Cardiac septum (tissue), 1 donor: Measurements from ENCODE around the gene SEMA5A. TPM values are rescaled to one million over a fixed set of nuclear protein-coding genes. Genes with fewer than 3 reads are reported as not detected.

Source experiments
- DNase-seq: peaks from one replicate; pipeline ENCODE4 v3.0.0-alpha.2; 2020; ENCODE audit warnings: low spot score
- intact Hi-C: fragments of 100-400 bp; cut with DNase I; formaldehyde crosslinking; loops from one replicate; pipeline ENCODE4 v1.14.0; 2022
- total RNA-seq: library from RNA; stranded (reverse); fragmentation: NEBNext Ultra II Directional; extraction: Animal tissue kit (Norgen Biotek cat#: 25700); gene quantifications from one replicate; pipeline ENCODE4 v1.2.1, GENCODE V29; 2021
- donor health status: DM: no; HTN: no; CAD: no.

SEMA5A gene
- total RNA-seq, 1 donor from 2014 or later, result 75.8 TPM

DNA sequence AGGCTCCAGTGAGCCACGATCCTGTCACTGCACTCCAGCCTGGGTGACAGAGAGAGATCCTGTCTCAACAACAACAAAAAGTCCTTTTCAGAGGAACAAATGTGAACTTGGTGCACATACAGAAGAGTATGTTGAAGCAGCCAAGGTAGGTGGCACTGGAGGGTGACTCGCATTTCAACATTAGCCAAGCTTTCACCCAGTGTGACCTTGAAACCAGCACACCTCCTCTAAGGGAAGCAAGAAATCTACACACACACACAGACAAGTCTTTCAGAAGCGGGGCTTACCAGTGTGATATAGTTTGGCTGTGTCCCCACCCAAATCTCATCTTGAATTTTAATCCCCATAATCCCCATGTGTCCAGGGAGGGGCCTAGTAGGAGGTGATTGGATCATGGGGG, 225.2 kb downstream of the SEMA5A start:
- intact Hi-C loops, result no loop called here

GRCh38 chr5:9318031-9318430, 227.8 kb downstream of the SEMA5A start:
- DNase-seq, result no peak
- intact Hi-C loops, result no loop called here

More for the DNA sequence above, 225.2 kb downstream of the SEMA5A start:
- no peak for DNase-seq

GRCh38 chr5:9316733-9317132, 229.1 kb downstream of the SEMA5A start:
- intact Hi-C loops, result no loop called here
- DNase-seq, result no peak

GRCh38 chr5:9316041-9316440, 229.8 kb downstream of the SEMA5A start:
- intact Hi-C loops, result no loop called here
- DNase-seq, result no peak

GRCh38 chr5:9314558-9314957, 231.3 kb downstream of the SEMA5A start:
- DNase-seq, result no peak

DNA sequence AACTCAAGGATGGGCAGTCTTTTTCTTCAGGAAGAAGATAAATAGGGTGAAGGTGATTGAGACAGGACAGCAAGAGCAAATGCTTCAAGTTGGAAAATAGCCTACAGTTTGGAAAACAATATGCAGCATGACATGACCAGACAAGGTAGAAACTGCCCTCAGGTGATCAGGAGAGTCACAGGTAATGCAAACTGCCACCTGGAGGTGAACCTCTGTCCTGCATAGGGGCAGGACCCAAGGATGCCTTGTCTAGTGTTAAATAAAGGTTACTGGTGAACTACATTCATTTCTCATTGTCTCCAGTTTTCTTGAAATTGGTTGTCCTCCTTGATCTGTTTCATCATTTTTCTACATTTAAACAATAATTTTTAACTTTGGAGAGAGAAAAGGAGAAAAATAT, 232.1 kb downstream of the SEMA5A start:
- intact Hi-C loops, result no loop called here
- DNase-seq, result no peak

More at GRCh38 chr5:9314558-9314957, 231.3 kb downstream of the SEMA5A start:
- intact Hi-C loops, result no loop called here

- intact Hi-C loops, result no loop called here
- DNase-seq, result no peak
Measured at GRCh38 chr5:9307150-9307549, 238.7 kb downstream of the SEMA5A start.

DNA sequence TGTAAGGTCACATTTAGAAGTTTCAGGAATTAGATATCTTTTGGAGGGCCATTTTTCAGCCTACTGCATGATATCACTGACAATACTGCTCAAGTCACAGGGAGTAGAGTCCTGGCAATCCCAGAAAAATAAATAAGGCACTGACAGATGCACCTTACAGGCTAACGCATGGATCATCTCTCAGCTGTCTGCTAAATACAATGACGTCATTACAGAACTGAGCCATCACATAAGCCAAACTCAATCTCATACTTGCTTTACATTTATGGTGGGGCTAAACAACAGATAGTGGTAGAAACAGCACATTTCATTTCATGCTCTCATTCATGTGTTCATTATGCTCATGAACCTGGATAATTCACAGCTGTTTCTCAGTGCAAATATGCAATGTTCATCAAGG, 243.7 kb downstream of the SEMA5A start:
- no peak for DNase-seq
- intact Hi-C loops, result no loop called here

DNA sequence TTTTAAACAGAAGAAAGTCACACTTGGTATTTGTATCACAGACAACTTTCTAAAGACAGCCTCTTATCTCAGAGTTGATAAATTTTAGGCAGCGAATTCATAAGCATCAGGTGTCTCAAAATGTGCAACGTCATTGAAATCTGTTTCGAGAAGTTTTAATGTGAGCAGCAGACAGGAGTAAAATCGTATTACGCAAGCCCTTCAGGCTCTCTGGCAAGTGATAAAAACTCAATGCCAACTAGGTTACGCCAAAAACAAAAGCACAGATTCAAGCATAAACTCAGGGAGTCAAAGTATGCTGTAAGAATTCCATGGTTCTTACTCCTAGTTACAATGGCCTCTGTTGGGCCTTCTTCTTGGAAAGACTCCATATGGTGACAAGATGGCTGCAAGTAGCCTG, 244.7 kb downstream of the SEMA5A start:
- intact Hi-C loops, result no loop called here
- no peak for DNase-seq

DNA sequence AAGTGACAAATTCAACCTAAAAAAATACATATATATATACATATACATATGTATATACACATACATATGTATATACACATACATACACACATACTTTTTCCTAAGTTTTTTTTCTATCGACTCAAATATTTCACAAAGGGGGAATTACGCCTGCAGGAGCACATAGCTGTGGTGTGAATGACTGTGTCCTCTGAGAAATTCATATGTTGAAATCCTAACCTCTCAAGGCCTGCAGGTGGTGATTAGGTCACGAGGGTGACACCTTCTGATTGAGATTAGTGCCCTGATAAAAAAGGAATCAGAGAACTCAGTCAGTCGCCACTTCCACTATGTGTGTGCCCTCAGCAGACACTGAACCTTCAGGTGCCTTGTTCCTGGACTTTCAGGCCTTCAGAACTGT, 248.7 kb downstream of the SEMA5A start:
- intact Hi-C loops, result no loop called here
- DNase-seq, result no peak

- DNase-seq, result no peak
- intact Hi-C loops, result no loop called here
Measured at GRCh38 chr5:9295466-9295801, 250.4 kb downstream of the SEMA5A start.

GRCh38 chr5:9294793-9295465, 250.9 kb downstream of the SEMA5A start:
- intact Hi-C loops, result no loop called here
- DNase-seq, result no peak

DNA sequence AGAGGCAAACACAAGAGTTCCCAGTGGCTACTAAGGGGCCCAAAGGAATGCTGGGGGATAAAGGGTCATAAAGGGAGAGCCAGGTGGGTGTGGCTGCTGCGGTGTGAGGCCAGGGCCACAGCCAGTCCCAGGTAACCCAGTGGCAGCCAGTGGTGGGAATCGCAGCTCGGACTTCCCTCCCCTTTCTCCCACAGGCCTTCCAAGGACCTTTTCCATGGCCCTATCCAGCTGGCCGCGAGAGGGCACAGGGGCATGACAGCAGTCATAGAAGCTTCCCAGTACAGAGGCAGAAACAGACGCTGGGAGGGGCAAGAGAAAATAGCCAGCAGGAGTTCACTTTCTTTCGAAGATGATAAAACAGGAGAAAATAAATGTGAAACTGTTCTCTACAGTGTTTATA, 257.6 kb downstream of the SEMA5A start:
- intact Hi-C loops, result loop anchor here (5.0 to 10.0 kb wide), 2 partner anchors 217 to 334 kb away; no protein-coding TSS in a partner anchor
- DNase-seq, result no peak

DNA sequence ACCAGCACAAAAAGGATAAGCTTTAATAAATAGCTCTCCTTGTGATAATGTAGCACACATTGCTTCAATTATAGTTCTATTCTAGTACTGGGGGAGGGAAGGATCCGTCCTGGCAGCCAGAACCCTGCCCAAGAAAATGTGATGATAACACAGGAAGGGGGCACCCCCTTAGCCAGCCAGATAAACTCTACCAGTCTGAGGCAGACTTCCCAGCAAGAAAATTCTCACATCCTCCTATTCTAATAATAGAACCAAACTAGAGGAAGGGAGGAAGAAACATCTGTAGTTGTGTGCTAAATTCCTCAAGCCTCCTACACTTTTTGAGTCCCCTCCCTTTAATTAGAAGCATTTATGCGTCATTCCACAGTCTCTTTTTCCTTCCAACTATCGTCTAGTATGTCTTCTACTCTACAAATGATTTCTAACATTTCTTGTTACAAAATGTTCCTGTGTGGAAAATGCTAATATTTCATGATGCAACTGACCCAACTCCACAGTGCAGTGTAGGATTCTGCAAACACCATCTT, 261.0 kb downstream of the SEMA5A start:
- DNase-seq, result no peak
- intact Hi-C loops, result loop anchor here (2.0 to 10.0 kb wide), 3 partner anchors 220 to 337 kb away; no protein-coding TSS in a partner anchor

GRCh38 chr5:9284272-9284671, 261.6 kb downstream of the SEMA5A start:
- DNase-seq, result no peak
- intact Hi-C loops, result loop anchor here (2.0 to 10.0 kb wide), 2 partner anchors 221 to 261 kb away; no protein-coding TSS in a partner anchor

GRCh38 chr5:9283473-9283872, 262.4 kb downstream of the SEMA5A start:
- intact Hi-C loops, result loop anchor here (10.0 kb wide), 1 partner anchor 221 kb away; no protein-coding TSS in a partner anchor
- DNase-seq, result no peak

- DNase-seq, result no peak
- intact Hi-C loops, result loop anchor here (10.0 kb wide), 1 partner anchor 222 kb away; no protein-coding TSS in a partner anchor
Measured at GRCh38 chr5:9283021-9283420, 262.9 kb downstream of the SEMA5A start.

DNA sequence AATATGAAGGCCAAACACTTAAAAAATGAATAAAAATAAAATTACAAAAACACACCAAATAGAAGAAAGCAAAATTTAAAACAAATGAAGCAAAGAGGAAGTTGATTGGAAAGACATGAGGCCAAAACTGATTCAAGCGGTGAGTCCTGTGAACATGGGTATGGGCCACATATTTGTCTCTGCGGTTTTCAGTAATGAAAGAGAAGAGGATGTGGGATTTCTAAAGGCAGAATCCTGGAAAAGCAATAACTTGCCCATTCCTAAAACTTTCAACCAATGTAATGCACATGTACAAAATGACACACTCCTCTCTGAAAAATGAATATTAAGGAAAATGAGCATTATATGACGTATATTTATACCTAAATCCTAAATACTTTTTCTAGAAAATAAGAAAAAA, 263.7 kb downstream of the SEMA5A start:
- intact Hi-C loops, result loop anchor here (10.0 kb wide), 1 partner anchor 223 kb away; no protein-coding TSS in a partner anchor
- DNase-seq, result no peak

- intact Hi-C loops, result loop anchor here (10.0 kb wide), 1 partner anchor 225 kb away; no protein-coding TSS in a partner anchor
- DNase-seq, result no peak
Measured at GRCh38 chr5:9279774-9280173, 266.1 kb downstream of the SEMA5A start.

DNA sequence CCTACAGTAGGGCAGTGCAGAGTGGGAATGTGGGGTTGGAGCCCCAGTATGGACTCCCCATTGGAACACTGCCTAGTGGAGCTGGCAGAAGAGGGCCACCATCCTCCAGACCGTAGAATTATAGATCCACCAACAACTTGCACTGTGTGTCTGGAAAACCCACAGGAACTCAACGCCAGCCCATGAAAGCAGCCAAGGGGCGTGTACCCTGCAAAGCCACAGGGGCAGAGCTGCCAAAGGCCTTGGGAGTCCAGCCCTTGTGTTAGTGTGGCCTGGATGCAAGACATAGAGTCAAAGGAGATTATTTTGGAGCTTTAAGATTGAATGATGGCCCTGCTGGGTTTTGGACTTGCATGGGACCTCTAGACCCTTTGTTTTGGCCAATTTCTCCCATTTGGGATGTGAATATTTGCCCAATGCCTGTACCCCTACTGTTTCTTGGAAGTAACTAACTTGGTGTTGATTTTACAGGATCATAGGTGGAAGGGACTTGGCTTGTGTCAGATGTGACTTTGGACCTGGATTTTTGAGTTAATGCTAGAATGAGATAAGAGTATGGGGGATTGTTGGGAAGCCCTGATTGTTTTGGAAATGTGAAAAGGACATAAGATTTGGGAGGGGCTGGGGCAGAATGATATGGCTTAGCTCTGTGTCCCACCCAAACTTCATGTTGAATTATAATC, 266.8 kb downstream of the SEMA5A start:
- intact Hi-C loops, result no loop called here

GRCh38 chr5:9269014-9269413, 276.9 kb downstream of the SEMA5A start:
- intact Hi-C loops, result no loop called here
- no peak for DNase-seq

More for the DNA sequence above, 266.8 kb downstream of the SEMA5A start:
- DNase-seq, result no peak
